GM21576 (cell line): ENCODE measurements around the gene LTB4R.
A peak's percentile ranks its signal among the peaks of the same experiment; 100 is the strongest.

Experiments
- ATAC-seq: cut with Tn5 transposase; IDR thresholded peaks from one replicate; pipeline ENCODE4 v1.9.1; 2021; ENCODE audit warnings: mild to moderate bottlenecking, moderate library complexity; ENCODE audit not compliant: unreplicated experiment

The LTB4R gene

DNA sequence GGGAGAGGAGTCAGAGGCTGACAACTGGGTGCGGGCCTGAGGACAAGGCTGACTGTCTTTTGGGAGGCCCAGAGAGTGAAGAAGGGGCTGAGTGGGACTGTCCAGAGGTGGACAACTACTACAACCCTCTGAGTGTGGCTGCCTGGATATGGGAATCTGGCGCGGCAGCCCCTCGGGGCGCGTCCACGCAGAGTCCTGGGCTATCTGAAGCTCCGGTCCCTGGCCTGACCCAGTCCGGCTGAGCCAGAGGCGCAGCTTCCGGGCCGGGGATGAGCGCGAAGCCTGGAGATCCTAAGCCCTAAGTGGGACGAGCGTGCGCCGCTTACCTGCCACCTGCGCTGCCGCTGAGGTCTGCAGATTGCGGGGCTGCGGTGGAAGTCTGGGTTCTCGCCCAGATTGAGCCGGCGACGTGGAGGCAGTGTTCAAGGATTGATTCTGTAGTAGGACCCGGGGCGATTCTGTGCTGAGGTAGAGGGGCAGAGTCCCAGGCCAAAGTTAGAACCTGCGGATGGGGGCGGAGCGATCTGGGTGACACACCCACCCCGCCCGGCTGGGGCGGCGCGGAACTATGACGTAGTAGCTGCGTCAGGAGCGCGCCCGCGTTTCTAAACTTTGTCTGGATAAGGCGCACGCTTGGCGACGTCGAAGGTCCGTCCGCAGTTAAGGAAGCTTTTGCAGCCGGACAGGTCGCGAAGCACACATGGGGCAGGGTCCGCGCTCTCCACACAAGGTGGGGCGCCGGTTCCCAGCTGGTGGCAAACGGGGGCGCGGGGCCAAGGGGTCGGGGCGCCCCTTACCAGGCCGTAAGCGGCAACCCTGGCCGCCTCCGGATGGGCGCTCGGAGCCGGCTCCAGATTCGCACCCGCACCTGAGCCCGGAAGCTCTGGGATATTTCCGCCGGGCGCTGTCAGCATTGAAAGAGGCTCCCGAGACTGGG is 11.8 kb upstream of the LTB4R start, which contains the start of the genes DHRS1 and NOP9:
DHRS1 (minus strand) TSS at position 526 of the 937 bp plus-strand sequence. CDS start 674 bp downstream, outside the sequence.
NOP9 (plus strand) TSS at position 596 of the 937 bp plus-strand sequence; CDS start at position 701, 105 bp downstream.
- ATAC-seq = peak; percentile 64

DNA sequence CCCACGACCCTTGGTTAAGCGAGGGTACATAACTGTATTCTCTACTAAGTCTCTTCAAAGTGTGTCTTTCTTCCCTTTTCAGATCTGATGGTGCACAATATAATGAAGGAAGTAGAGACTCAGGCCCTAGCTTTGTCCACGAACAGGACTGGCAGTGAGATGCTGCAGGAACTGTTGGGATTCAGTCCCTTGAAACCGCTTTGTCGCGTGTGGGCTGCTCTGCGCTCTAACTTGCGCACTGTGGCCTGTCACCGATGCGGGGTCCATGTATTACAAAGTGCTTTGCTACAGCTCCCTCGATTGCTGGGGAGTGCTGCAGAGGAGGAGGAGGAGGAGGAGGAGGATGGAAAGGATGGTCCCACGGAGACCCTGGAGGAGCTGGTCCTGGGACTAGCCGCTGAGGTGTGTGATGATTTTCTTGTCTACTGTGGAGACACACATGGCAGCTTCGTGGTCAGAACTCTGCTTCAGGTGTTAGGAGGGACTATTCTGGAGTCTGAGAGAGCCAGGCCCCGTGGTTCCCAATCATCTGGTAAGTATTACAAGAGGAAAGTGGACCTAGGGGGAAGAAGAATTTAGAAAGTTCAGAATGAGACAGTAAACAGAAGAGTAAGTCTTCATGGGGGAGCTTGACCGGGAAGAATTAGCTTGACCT is 10.8 kb upstream of the LTB4R start:
- no peak for ATAC-seq

DNA sequence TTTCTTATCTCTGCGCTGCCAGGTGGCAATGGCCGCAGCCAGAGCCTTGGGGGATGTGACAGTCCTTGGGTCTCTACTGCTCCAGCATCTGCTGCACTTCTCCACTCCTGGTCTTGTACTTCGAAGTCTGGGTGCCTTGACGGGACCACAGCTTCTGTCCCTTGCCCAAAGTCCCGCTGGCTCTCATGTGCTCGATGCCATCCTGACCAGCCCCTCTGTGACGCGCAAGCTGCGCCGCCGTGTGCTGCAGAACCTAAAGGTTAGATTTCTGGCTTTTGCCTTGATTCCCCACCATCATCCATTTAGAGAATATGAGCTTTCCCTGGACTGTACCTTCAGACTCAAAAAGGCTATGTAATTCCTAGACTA is 7.3 kb upstream of the LTB4R start:
- no peak for ATAC-seq

DNA sequence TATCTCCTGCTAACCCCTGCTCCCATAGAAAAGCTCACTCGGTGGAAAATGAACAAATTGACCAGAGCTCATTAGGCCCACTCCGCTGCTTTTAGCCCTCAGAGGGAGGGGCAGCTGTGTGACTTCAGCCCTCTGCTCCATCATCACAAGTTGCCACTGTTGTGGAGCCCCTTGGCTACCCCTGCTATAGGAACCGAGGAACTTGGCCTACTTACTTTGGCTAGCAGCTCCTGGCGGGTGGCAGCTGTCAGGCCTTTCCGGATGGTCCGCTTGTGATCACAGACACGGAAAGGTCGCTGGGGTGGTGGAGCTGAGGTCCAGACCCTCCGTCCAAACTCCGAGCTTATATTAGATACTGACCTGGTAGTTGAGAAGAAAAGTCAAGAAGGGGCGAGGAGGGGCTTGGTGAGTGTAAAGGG is 4.1 kb upstream of the LTB4R start:
- no peak for ATAC-seq

DNA sequence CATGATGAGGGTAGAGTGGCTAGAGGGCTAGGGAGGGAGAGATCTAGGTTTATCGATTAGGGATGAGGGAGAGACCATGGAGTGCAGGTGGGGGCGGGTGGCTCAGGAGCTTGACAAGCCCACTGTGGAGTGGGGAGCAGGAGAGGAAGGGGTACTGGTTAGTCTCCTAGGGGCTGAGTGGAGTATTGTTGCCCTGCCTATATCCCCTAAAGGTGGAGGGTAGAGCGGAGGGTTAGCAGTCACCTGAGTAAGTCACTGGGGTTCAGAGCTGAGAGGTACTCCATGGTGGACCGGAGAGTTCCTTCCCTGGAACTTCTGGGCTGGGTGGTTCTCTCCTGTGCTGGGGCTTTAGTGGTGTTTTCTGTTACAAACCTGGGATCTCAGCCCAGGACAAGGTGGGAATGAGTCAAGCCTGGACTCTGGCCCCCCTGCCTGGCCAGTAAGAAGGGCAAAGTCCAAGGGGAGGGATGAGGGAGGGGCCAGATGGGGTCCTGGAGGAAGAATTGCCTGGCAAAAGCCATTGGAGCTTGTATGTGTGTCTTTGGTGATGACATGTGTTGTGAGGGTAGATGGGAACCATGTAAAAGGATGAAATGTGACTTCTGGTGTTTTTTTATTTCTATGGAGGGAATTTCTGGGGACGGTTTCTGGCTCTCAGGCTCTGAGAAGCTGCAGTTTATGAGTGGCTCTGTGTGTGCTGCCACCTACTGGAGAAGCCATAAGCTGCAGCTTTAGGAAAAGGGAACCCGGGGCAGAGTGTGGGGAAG is 3.5 kb upstream of the LTB4R start, which contains the start of gene CIDEB:
CIDEB (minus strand) TSS at position 403 of the 767 bp plus-strand sequence; CDS start at position 284, 119 bp downstream.
- ATAC-seq = no peak

DNA sequence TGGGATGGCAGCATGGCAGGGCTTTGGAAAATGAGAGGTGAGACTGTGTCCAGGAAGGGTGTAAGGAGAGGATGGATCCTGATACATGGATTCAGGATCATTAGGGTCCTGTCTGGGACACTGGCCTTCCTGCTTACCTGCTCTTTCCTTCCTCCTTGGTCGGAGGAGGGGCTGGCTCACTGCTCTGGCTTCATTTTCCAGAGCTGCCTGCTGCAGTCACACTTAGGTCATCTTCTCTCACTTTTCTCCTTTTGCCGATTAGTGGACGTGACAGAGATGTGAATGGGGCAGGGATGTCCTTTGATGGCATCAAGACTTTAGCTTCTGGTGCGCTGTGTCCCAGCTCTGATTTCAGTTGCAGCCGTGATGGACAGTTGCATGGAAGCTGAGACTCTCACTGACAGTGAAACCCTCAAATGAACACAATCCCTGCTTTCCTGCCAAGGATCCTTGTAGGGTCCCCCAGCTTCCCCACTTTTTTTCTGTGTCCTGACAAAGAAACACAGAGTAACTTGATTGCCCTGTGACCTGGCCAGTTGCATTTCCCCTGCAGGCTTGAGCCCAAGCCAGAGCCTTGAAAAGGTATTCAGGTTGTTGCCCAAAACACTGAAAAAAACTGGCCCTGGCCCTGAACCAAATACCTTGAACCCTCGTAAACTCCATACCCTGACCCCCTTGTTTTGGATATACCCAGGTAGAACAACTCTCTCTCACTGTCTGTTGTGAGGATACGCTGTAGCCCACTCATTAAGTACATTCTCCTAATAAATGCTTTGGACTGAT is 2.8 kb upstream of the LTB4R start:
- no peak for ATAC-seq

DNA sequence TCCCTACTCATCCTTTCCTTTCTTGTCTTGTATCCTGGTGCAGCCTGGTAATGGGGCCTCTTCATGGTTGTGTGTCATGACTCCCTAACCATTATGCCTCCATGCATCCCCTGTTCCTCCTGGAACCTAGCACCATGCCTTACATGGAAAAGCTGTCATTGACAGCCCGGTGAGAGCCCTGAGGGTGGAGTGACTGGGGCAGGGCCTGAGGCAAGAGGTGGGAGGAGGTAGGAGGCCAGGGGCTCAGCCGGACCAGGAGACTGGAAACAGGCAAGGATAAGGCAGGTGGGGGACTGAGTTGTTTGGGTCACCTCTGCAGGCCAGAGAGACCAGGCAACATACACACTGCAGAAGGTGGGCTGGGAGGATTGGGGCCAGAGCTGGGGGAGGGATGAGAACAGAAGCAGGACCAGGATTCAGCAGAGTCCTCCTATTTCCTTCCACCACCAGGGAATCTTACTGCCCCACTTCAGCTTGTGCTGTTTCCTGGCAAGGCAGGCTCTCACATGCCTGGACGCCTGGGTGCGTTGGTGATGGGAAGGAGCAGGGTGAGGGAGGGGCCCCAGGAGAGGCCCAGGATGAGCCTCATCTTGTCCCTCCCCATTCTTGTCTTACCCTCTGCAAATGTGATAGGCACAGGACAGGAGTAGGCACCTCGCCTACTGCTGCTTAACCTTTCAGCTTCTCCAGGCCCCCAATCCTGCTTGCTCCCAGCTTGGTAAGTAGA is 1.6 kb upstream of the LTB4R start, which contains the start of gene LTB4R2:
LTB4R2 (plus strand) TSS at position 603 of the 727 bp plus-strand sequence. CDS start 525 bp downstream, outside the sequence.
- ATAC-seq = no peak

DNA sequence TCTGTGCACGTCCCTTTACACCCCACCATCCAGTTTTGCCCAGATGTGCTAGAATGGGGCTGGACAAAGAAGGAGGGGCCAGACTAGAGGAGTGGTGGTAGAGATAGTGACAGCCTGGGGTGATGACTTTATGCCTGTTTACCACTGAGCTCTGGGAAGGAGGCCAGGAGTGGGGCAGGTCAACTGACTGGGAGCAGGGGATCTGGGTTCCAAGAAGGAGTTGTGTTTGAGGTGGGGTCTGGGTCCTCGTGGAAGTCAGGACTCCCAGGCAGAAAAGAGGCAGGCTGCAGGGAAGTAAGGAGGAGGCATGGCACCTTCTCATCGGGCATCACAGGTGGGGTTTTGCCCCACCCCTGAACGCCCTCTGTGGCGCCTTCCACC is 1.0 kb upstream of the LTB4R start:
- no peak for ATAC-seq

DNA sequence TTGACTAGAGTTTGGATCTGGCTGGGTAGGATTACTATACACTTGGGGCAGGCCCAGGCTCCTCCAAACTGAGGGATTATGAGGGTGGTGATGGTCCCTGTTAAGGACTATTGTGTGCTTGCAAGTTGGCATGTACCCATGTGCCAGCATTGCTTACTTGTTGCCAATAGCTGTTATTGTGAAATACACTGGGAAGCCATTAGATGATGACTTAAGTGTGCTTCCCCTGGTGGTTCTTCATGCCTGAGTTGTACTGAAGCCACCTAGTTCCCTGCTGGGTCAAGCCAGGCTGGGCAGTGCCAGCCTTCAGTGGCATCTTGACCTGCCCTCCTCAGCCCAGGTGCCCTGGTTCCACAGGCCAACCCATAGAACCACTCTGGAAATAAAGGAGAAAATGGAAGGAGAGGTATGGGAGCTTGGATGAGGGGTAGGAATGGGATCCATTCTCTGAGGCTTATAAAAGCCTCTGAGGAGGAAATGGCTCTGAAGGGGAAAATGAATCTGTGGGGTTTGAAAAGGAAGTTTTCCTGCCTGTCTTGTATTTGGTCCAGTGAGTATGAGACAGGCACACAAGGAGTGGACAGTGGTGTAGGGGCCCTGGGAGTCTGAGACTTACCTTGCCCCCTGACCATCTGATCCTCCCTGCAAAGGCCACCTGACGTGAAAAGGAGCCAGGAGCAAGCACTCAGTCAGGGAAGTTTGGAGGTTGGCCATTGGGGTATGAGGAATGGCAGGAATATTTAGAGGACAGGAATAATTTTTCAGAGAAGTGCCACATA is 724 bp downstream of the LTB4R start:
- ATAC-seq = no peak

DNA sequence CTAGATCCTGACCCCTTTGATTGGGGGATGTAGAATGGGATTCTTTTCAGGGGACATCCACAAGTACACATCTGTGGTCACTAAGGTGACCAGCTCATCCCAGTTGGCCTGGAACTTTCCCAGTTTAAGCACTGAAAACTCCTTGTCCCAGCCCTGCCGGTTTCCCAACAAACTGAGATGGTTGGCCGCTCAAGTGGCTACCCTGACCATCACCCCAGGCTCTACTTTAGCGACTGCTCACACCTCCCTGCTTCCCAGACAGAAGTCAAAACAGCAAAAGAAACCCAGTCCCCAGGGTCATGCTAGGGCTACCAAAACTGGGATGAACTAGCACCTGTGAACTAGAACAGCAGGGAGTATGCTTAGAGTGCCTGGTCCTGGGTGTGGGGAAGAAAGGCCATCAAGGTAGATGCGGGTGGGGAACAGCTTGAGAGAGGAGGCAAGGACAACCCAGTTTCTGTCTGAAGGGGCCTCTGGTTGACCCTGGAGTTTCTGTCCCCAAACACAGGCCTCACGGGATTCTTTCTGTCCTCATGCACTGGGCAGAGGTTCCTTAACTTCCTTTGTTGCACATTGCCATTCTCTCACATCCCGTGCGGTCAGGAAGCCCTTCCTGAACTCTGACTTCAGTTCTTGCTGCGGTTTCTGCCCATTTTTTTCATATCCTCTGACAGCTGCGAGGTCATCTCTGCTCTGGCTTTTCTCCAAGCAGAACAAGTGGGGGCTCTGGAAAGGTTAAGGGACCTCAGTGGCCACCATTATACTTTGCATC is 1.6 kb downstream of the LTB4R start:
- ATAC-seq = no peak

DNA sequence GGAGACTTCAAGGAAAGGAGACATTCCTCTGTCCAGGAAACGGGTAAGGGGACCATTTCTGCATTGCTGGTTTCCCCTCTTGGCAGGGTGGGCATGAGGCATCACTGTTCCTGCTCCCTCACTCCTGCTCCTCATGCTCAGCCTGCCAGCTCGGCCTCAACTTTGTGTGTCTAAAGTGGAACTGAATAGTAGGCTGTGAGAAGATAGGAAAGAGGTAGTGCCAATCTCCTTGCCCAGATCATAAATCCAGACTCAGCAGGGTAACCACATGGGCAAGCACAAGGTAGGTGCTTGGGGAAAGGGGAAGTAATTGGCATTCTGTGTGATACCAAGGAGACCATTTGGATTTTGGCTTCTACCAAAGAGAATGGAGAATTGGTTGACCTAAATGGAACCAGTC is 2.6 kb downstream of the LTB4R start:
- ATAC-seq = no peak

DNA sequence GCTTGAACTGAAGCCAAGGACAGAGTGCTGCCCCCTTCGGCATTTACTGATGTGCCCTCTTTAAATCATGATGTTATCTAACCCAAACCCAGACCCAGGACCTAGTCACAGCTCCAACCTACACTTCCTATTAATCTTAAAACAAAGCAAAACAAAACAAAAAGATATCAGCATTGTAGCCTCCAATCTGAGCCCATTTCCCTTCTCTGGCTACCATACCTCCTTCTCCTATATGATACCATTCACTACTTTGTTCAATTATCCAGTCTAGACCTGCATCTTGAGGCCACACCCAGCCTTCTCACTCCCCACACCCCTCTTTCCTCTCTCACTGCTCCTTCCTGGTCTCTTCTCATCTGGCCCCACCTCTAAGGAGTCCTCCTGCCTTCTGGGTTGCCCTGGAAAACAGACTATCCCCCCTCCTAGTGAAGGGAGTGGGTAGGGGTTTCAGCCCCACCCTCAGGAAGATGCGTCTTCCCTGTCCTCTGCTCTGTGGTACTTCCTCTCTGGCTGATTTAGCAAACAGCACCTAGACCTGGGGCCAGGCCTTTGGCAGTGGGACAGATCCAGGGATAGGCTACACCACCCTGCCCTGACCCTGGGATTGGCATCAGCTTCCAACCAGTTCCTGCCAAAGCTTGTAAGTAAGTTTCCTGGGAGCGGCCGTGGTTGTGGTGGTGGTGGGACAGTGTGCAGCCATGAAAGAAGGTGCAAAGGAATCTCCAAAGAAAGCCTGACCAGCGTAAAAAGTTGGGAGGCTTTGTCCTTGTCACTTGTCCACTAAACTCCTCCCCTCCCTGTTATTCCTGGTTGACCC is 3.3 kb downstream of the LTB4R start:
- ATAC-seq = no peak

DNA sequence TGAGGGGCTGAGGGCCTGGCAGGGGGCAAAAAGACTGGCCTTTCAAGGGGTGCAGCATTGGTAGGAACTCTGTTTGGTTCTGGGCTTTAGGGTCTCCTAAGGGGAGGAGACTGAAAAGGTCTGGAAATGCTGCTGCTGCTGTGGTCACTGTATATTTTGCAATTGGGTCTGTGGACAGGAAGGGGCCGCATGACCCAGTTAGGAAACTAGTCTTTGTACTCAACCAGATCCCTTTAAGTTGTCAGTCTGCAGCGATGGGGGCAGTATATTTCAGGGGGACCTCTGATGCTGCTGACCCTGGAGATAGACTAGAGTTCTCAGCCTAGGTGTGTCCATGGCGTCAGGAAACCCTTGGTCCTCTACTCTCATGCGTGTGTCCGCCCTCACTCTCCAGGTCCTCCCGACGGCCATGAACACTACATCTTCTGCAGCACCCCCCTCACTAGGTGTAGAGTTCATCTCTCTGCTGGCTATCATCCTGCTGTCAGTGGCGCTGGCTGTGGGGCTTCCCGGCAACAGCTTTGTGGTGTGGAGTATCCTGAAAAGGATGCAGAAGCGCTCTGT is 4.0 kb downstream of the LTB4R start:
- no peak for ATAC-seq

DNA sequence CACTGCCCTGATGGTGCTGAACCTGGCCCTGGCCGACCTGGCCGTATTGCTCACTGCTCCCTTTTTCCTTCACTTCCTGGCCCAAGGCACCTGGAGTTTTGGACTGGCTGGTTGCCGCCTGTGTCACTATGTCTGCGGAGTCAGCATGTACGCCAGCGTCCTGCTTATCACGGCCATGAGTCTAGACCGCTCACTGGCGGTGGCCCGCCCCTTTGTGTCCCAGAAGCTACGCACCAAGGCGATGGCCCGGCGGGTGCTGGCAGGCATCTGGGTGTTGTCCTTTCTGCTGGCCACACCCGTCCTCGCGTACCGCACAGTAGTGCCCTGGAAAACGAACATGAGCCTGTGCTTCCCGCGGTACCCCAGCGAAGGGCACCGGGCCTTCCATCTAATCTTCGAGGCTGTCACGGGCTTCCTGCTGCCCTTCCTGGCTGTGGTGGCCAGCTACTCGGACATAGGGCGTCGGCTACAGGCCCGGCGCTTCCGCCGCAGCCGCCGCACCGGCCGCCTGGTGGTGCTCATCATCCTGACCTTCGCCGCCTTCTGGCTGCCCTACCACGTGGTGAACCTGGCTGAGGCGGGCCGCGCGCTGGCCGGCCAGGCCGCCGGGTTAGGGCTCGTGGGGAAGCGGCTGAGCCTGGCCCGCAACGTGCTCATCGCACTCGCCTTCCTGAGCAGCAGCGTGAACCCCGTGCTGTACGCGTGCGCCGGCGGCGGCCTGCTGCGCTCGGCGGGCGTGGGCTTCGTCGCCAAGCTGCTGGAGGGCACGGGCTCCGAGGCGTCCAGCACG is 4.7 kb downstream of the LTB4R start:
- no peak for ATAC-seq

DNA sequence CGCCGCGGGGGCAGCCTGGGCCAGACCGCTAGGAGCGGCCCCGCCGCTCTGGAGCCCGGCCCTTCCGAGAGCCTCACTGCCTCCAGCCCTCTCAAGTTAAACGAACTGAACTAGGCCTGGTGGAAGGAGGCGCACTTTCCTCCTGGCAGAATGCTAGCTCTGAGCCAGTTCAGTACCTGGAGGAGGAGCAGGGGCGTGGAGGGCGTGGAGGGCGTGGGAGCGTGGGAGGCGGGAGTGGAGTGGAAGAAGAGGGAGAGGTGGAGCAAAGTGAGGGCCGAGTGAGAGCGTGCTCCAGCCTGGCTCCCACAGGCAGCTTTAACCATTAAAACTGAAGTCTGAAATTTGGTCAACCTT is 5.3 kb downstream of the LTB4R start:
- no peak for ATAC-seq
